GM13976 (cell line): ENCODE measurements around the gene TMED8.

Experiments
- DNase-seq: peaks from one replicate; pipeline ENCODE4 v3.0.0; 2012; ENCODE audit warnings: low spot score
- in situ Hi-C: fragments of 300-500 bp; cut with MboI; formaldehyde crosslinking; loops from one replicate; pipeline ENCODE4 v1.12.0; 2022; ENCODE audit warnings: low sequenced_read_pairs, mixed read lengths, inconsistent platforms; ENCODE audit not compliant: unreplicated experiment
- TF ChIP-seq, protein P1 (sequence below): IDR thresholded peaks from 2 replicates; pipeline ENCODE4 v1.5.1; 2012; ENCODE audit warnings: borderline replicate concordance, mild to moderate bottlenecking; ENCODE audit not compliant: insufficient read depth; ENCODE audit errors: extremely low read depth, missing control alignments, control extremely low read depth

TMED8 gene

DNA sequence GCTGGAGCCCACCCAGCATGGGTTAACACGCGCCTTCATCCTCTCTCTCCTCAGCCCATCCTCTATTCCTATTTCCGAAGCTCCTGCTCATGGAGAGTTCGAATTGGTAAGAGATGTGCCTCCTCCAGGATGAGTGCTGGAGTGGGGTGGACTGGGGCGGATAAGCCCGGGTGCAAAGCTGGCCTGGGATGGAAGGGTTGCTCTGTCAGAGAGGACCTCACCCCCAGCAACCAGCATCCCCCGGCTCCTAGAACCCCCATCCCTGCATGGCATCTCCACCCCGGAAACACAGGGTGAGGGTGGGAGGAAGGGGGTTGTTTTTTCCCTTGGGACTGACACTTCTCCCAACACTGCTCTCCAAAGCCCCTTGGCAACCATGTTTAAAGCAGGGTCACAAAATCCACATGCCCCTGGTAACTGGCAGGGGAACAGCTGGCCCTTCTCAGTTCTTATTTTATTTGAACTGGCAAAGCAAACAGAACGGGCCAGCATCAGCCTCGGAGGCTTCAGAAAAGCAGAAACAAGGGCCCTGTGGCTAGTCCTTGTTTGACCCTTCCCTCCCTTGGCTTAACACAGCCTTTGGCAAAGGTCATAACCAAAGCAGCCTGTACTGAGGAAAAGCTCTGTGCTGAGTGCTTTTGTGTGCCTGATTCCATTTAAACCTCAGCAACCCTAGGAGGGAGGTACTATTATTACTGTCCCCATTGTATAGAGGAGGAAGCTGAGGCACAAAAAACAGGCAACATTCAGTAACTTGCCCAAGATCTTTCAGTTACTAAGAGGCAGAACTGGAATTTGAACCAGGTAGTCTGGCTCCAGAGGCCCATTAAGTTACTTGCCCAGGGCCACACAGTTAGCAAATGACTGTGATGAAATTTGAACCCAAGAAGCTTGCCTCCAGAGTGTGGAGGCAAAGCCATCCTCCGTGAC, 51.8 kb downstream of the TMED8 start:
- in situ Hi-C loops: no loop called here
- TF ChIP-seq, protein P1, sequence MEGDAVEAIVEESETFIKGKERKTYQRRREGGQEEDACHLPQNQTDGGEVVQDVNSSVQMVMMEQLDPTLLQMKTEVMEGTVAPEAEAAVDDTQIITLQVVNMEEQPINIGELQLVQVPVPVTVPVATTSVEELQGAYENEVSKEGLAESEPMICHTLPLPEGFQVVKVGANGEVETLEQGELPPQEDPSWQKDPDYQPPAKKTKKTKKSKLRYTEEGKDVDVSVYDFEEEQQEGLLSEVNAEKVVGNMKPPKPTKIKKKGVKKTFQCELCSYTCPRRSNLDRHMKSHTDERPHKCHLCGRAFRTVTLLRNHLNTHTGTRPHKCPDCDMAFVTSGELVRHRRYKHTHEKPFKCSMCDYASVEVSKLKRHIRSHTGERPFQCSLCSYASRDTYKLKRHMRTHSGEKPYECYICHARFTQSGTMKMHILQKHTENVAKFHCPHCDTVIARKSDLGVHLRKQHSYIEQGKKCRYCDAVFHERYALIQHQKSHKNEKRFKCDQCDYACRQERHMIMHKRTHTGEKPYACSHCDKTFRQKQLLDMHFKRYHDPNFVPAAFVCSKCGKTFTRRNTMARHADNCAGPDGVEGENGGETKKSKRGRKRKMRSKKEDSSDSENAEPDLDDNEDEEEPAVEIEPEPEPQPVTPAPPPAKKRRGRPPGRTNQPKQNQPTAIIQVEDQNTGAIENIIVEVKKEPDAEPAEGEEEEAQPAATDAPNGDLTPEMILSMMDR: no peak
- no peak for DNase-seq

DNA sequence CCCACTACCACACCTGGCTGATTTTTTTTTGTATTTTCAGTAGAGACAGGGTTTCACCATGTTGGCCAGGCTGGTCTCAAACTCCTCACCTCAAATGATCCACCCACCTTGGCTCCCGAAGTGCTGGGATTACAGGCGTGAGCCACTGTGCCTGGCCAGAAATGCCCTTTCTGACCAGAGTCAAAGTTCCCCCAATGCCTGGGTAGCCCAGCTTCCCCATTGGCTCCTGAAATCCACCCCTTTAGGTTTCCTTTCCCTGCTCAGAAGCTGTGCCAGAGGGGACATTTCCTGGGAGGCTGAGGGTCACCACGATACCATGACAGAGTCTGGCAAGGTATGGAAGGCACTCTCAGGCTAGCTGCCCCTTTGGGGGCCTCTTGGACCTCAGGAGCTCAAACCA, 52.6 kb downstream of the TMED8 start:
- TF ChIP-seq, protein P1: no peak
- DNase-seq: no peak
- in situ Hi-C loops: no loop called here

DNA sequence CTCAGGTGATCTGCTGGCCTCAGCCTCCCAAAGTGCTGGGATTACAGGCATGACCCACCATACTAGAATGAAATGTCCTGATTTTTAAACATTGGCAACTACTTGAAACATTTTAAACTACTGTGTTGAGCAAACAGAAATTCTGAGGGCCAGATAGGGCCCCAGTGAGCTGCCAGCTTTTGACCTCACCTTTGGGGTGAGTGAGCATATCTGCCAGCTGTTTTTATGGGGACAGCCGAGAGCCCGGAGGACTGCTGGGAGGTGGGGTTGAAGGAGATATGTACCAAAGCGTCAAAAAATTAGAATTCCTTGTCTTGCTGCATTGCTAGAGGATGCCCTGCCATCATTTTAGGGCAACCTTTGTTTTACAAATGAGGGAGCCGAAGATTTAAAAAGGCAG, 53.3 kb downstream of the TMED8 start:
- DNase-seq: no peak
- in situ Hi-C loops: no loop called here
- TF ChIP-seq, protein P1: no peak

DNA sequence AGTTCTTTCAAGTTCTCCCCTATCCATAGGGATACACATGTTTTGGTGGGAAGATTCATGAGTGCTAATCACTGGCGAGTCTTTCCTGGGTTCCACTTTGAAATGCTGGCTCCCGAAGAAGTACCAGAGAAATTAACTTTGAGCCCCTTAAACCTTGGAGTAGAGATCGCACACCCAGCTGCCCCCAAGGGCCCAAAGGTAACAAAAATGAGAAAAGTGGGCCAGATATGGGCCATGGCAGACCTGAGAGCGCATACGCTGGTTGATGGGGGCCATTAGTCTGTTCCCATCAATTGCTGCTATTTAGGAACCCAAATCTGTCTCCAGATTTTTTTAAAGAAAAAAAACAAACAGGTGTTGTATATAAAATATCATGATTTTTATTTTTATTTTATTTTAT, 53.9 kb downstream of the TMED8 start:
- no peak for DNase-seq
- in situ Hi-C loops: no loop called here
- TF ChIP-seq, protein P1: no peak

DNA sequence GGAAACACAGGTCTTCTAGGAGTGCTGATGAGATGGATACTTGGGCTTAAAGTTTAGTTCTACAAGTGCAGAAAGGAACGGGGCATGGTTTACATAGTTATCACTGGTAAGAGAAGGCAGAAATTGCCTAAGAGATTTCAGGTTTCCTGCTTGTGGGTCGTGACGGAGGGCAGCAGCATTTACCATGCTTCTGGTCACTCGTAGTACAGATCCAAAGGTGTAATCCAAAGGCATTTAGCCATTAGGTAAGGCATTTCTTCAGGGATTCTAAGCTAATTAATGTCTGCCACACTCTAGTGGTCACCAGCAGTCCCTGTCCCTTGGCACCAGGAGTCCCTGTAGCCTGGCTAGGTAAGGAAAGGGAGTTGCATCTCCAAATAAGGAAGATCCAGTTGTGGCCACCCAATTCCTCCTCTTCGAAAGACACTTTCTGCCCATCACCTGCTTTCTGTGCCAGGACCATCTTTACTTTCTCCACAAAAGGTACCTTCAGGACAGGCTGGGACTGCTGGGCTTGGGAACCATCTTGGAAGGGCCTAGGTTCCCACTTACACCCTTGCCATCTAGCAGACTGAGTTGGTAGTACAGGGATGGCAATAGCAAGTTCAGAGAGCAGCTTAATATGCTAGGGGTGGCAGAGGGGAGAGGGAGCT, 54.5 kb downstream of the TMED8 start:
- TF ChIP-seq, protein P1: no peak
- in situ Hi-C loops: no loop called here
- no peak for DNase-seq

DNA sequence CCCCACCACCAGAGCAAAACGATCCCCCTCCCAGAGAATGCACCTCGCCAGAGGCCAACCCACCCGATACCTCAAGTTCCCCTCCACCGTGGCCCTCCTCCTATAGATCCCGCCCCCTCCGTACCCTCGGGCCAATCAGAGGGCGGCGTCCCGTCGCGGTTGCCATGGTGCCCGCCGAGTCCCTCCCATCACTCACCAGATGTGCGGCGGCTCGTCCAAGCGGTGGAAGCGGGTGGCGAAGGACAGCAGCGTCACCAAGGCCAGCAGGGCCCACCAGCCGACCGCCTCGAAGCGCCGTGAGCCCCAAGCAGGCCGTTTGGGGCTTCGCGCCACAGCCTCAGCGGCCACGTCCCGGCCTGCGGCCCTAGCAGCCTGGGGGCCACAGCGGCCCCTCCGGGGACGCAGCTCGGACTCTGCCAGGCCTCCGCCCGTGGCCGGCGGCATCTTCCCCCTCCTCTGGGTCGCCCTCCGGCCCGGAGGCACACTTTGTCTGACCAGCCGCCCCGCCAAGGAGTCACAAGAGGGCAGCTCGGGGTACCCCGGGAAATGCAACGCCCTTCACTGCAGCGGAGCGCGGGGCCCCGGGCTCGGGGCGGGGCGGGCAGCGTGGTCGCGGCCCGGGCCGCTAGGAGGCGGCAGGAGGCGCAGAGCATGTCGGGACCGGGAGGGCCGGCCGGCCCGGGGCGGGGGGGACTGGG, 56.5 kb downstream of the TMED8 start, which contains the start of gene POMT2:
Gene POMT2 (minus strand): TSS at position 646 of the 698 bp plus-strand sequence. CDS start 202 bp downstream, at position 444.
- peak; percentile 92 for DNase-seq
- TF ChIP-seq, protein P1: peak; percentile 31
- in situ Hi-C loops: no loop called here
